Measurements from ENCODE around the gene PGLYRP1. TPM values are rescaled to one million over a fixed set of nuclear protein-coding genes. Genes with fewer than 3 reads are reported as not detected.
A peak's percentile ranks its signal among the peaks of the same experiment; 100 is the strongest.

Gene PGLYRP1
- total RNA-seq, 4 donors from 2014 or later = 0.65 TPM; not detected in 3

DNA sequence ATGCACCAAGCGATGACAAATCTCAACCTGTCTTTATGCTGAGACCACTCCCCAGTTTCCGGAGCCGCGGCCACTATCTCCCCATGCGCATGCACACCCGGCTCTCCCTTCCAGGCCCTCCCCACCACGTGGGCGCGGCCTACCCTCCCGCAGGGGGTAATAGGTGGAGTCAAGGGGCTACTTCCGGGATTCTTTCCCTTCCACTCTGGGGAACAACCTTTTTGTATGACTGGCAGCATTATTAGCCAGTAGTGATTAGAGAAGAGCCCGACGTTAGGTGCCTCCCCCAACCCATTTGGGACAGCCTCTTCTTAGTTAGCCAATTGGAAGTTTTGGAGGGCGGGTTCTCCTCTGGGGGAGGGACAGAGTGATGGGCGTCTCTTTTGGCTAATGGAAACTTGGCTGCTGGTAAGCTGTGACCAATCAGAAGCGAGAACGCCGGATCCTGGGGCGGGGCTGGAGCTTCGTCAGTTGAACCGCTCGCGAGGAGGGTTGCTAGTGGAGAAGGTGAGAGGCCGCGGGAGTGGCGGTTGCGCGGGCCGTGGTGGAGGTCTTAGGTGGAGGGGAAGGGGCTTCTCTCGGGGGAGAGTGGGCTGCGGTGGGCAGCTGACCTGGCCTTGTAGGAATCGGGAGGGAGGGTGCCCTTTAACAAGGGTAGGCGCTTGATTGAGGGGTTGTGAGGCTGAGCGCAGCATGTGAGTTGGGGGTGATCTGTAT lies 27.7 kb downstream of the PGLYRP1 start, which contains the start of gene CCDC61:
CCDC61 (plus strand) TSS at position 470 of the 717 bp plus-strand sequence. CDS start 7,552 bp downstream, outside the sequence.
- H3K9me3 ChIP-seq = no peaks in the 10 kb centered on the region
- peak within 1 kb of the TSS; percentile 68 to 94 (median 74) for H3K4me3 ChIP-seq
- peaks cover 18 to 29% (median 26%) of the 10 kb centered on the region in 4 donors for H3K4me1 ChIP-seq
- DNase-seq (ENCODE audit: extremely low spot score) = peak; percentile 99
- H3K27ac ChIP-seq (replicated peaks in 1 of 4) = peak within 1 kb of the TSS; percentile 71 to 85 (median 79)
- peaks cover 0 to 8% (median 0%) of the 10 kb centered on the region in 4 donors for H3K36me3 ChIP-seq
- TF ChIP-seq EP300 (IDR thresholded peaks at IDR 0.05) (no peak), POLR2A (IDR thresholded peaks at IDR 0.05; ENCODE audit: low read depth) (peak; percentile 56), POLR2AphosphoS5 (IDR thresholded peaks at IDR 0.05) (peak; percentile 79 to 94), CTCF (IDR thresholded peaks at IDR 0.05) (no peak)
- H3K27me3 ChIP-seq = peaks cover 0 to 28% (median 5%) of the 10 kb centered on the region in 4 donors
- under 1% methylated on average over 34 of the region's 34 CpGs for WGBS
- intact Hi-C loops (cut with DNase I) = loop anchor here (10.0 kb wide), 1 partner anchor 90 kb away; the partner anchor contains the start of gene MYPOP

DNA sequence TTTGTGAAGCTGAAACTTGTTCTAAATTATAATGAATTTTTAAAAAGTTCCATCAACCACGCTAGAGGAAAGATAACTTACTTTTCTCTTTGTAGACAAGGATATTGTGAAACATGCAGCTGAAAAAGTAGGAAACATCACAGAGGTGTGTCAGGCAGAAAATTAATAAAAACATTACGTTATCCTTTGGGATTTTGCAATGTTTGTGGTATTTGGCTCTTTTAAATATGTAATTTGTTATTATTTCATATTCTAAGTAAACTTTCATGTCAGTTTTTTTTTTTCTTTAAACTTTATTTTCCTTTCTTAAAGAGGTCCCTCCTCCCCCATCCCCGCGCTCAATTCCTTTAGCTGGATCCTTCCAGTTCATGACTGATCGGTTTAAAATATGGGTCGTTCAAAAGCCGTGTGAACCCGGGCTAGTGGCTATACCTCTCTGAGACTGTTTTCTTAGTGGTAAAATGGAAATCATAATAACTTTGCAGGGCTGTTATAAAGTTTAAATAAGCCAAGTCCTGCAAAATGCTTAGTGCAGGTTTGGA lies 28.3 kb downstream of the PGLYRP1 start:
- intact Hi-C loops (cut with DNase I) = loop anchor here (10.0 kb wide), 1 partner anchor 90 kb away; the partner anchor contains the start of gene MYPOP
- Histone ChIP-seq H3K4me3 (peak overlapping the region; percentile 68 to 94 (median 74)), H3K9me3 (no peaks in the 10 kb centered on the region), H3K36me3 (peaks cover 0 to 8% (median 0%) of the 10 kb centered on the region in 4 donors), H3K27me3 (peaks cover 0 to 24% (median 4%) of the 10 kb centered on the region in 4 donors), H3K4me1 (peaks cover 16 to 22% (median 20%) of the 10 kb centered on the region in 4 donors), H3K27ac (replicated peaks in 1 of 4) (peak overlapping the region in 3 of 4 donors; percentile 23 to 55 (median 35))
- 5% methylated on average over 8 of the region's 8 CpGs for WGBS
- DNase-seq (ENCODE audit: extremely low spot score) = no peak
- TF ChIP-seq CTCF (IDR thresholded peaks at IDR 0.05) (no peak), EP300 (IDR thresholded peaks at IDR 0.05) (no peak), POLR2A (IDR thresholded peaks at IDR 0.05; ENCODE audit: low read depth) (no peak), POLR2AphosphoS5 (IDR thresholded peaks at IDR 0.05) (no peak)

- Histone ChIP-seq H3K27ac (replicated peaks in 1 of 4) (no peak overlapping the region), H3K4me3 (no peak overlapping the region), H3K27me3 (peaks cover 0 to 24% (median 0%) of the 10 kb centered on the region in 4 donors), H3K9me3 (no peaks in the 10 kb centered on the region), H3K4me1 (peaks cover 6 to 9% (median 6%) of the 10 kb centered on the region in 4 donors), H3K36me3 (no peaks in the 10 kb centered on the region)
- no peak for DNase-seq (ENCODE audit: extremely low spot score)
- 85% methylated on average over 12 of the region's 12 CpGs for WGBS
- TF ChIP-seq CTCF (IDR thresholded peaks at IDR 0.05) (no peak), POLR2AphosphoS5 (IDR thresholded peaks at IDR 0.05) (peak in 1 of 2 donors; percentile 17)
- intact Hi-C loops (cut with DNase I) = loop anchor here (10.0 kb wide), 1 partner anchor 85 kb away; the partner anchor contains the start of gene MYPOP
These were observed 32.6 kb downstream of the PGLYRP1 start for GRCh38 chr19:45990113-45990728.

- intact Hi-C loops (cut with DNase I) = no loop called here
- H3K27ac ChIP-seq (replicated peaks in 1 of 4) = no peak overlapping the region
- no peak overlapping the region for H3K4me3 ChIP-seq
- H3K9me3 ChIP-seq = no peaks in the 10 kb centered on the region
- H3K4me1 ChIP-seq = no peaks in the 10 kb centered on the region
- WGBS = 80% methylated on average over 7 of the region's 7 CpGs
- TF ChIP-seq CTCF (IDR thresholded peaks at IDR 0.05) = no peak
- TF ChIP-seq POLR2AphosphoS5 (IDR thresholded peaks at IDR 0.05) = no peak
- H3K36me3 ChIP-seq = no peaks in the 10 kb centered on the region
- peaks cover 0 to 47% (median 0%) of the 10 kb centered on the region in 4 donors for H3K27me3 ChIP-seq
- DNase-seq (ENCODE audit: extremely low spot score) = no peak
These were observed 37.5 kb downstream of the PGLYRP1 start for GRCh38 chr19:45985321-45985720.

Measured in esophagus muscularis mucosa (tissue), 4 donors.